Measurements from ENCODE around the gene ZNF350. TPM values are rescaled to one million over a fixed set of nuclear protein-coding genes. Genes with fewer than 3 reads are reported as not detected.
A peak's percentile ranks its signal among the peaks of the same experiment; 100 is the strongest.
"Not testable (repeated sequence)": the region's sequence is repeated elsewhere in the genome, so short reads cannot be mapped to it uniquely, and the experiment has no call there.

Gene ZNF350
- total RNA-seq, 1 donor from 2014 or later = 8.5 TPM

DNA sequence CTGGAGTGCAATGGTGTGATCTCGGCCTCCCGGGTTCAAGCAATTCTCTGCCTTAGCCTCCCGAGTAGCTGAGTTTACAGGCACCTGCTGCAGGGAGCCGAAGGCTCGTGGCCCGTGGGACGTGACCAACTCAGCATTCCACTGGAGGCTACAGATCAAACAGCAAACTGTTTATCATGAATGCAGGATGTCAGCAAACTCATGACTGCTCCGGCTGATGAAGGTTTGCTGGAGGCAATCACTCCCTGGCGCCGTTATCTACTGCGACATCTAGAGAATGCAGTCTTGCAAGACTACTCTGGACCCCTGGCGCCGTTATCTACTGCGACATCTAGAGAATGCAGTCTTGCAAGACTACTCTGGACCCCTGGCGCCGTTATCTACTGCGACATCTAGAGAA is 10.9 kb downstream of the ZNF350 start:
- DNase-seq (ENCODE audit: low read depth, low spot score) = not testable (repeated sequence)

DNA sequence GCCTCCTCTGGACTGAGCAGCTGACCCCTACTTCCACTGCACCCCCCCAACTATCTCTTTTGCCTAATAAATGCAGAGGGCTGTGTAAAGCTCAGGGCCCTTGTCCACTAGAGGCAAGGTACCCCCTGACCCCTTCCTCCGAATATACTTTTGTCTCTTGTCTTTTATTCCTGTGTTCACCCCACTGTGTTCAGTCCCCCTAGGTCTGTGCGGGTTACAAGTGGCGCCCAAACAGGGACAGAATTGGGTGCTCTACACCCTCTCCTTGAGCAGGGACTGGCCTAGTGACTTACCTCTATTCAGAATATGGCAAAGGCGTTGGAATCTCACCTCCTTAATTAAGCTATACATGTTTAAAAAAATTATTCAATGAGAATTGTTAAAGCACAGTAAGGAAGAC is 15.0 kb downstream of the ZNF350 start:
- no peak for DNase-seq (ENCODE audit: low read depth, low spot score)

DNA sequence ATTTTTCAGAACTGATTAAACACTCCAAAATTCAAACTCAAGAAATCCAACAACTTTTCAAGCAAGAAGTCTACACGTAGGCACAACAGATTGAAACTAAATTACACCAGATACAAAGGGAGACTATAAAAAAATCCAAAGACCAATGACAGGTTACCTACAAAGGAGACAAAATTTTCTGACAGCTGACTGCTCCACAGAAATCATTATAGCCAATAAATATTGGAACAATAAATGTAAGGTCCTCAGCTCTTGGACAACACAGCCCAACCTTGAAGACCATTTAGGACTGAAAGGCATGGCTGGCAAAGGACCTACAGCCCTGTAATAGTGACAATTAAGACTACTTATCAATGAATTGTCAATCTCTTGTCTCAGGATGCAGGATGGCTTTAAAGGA is 15.9 kb downstream of the ZNF350 start:
- no peak for DNase-seq (ENCODE audit: low read depth, low spot score)

DNA sequence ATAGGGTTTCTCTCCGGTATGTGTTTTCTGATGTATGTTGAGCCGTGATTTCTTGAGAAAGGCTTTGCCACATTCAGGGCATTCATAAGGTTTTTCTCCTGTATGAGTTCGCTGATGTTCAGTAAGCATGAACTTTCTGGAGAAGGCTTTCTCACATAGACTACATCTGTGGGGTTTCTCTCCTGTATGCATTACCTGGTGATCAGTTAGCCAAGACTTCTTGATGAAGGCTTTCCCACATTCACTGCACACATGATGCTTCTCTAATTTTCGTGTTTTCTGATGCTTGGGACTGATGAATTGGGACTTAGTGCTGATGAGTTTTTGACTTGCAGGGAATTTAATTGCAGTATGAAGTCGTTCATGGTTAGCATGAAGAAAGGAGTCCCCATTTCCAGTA is 21.1 kb downstream of the ZNF350 start:
- no peak for DNase-seq (ENCODE audit: low read depth, low spot score)

DNA sequence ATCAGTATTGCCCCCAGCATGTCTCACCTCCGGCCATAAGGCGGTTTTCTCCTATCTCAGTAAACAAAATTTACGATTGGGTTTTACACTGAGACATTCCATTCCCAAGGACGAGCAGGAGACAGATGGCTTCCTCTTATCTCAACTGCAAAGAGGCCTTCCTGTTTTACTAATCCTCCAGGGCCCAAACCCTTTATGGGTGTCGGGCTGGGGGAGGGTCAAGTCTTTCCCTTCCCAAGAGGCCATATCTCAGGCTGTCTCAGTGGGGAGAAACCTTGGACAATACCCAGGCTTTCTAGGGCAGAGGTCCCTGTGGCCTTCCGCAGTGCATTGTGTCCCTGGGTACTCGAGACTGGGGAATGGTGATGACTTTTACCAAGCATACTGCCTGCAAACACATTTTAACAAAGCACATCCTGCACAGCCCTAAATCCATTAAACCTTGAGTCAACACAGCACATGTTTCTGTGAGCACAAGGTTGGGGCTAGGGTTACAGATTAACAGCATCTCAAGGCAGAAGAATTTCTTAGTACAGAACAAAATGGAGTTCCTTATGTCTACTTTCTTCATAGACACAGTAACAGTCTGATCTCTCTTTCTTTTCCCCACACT is 25.9 kb downstream of the ZNF350 start:
- DNase-seq (ENCODE audit: low read depth, low spot score) = not testable (repeated sequence)

DNA sequence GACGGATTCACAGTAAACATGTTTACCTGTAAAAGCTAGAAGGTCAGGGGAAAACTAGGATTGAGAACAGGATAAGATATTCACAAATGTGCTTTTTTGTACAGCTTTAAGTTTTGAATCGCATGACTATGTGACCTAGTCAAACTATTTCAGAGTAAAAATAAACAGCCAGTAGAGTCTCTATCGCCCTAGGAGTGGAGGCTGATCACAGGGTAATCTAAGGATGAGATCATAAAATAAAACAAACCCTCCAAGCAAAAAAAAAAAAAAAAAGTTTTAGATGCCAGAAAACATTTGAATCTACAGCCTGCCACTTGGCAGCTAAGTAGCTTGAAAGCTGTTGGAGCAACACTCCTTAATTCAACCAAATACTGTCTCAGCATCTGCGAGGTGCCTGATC is 26.8 kb downstream of the ZNF350 start:
- DNase-seq (ENCODE audit: low read depth, low spot score) = no peak

DNA sequence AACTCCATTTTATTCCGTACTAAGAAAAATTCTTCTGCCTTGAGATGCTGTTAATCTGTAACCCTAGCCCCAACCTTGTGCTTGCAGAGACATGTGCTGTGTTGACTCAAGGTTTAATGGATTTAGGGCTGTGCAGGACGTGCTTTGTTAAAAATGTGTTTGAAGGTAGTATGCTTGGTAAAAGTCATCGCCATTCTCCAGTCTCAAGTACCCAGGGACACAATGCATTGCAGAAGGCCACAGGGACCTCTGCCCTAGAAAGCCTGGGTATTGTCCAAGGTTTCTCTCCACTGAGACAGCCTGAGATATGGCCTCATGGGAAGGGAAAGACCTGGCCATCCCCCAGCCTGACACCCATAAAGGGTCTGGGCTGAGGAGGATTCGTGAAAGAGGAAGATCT is 28.8 kb downstream of the ZNF350 start:
- not testable (repeated sequence) for DNase-seq (ENCODE audit: low read depth, low spot score)

DNA sequence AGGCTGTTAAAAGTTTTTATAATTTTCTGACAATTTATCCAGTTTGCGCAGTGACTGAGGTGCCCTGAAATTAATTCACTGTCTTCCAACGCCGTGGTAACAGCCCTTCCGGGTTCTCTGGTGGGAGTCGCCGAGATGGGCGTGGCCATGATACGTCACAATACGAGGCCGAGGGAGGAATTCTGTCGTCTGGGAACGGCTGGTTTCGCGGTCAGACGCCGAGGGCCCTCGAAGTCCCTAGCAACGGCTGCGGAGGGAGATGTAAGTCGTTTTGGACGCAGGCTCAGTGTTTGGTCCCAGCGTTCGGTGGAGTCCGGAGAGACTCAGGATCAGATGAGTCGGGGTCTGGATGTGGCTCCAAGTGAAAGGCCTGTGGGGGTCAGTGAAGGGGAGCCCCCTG is 37.7 kb downstream of the ZNF350 start:
- no peak for DNase-seq (ENCODE audit: low read depth, low spot score)

DNA sequence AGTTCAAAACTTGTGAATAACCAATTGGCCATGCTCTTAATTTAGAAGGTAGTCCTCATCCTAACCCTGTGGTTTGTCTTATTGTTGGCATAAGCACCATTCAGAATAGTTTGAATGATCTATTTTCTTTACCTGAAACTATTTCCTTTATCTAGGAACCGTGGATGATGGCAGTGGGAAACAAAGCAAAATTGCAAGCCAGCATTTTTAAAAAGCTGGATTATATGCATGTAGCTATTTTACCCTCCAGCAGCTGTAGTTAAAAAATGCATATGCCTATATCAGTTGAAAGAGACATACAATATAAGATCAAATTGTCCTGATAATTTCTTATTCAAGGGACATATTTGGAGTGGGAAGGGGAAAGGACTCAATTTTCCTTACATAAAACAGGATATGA is 40.0 kb downstream of the ZNF350 start:
- DNase-seq (ENCODE audit: low read depth, low spot score) = no peak

DNA sequence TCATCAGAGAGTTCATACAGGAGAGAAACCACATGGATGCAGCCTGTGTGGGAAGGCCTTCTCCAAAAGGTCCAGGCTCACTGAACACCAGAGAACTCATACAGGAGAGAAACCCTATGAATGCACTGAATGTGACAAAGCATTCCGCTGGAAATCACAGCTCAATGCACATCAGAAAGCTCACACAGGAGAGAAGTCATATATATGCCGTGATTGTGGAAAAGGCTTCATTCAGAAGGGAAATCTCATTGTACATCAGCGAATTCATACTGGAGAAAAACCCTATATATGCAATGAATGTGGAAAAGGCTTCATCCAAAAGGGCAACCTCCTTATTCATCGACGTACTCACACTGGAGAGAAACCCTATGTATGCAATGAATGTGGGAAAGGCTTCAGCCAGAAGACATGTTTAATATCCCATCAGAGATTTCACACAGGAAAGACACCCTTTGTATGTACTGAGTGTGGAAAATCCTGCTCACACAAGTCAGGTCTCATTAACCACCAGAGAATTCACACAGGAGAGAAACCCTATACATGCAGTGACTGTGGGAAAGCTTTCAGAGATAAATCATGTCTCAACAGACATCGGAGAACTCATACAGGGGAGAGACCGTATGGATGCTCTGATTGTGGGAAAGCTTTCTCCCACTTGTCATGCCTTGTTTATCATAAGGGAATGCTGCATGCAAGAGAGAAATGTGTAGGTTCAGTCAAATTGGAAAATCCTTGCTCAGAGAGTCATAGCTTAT is 41.7 kb downstream of the ZNF350 start:
- DNase-seq (ENCODE audit: low read depth, low spot score) = no peak

DNA sequence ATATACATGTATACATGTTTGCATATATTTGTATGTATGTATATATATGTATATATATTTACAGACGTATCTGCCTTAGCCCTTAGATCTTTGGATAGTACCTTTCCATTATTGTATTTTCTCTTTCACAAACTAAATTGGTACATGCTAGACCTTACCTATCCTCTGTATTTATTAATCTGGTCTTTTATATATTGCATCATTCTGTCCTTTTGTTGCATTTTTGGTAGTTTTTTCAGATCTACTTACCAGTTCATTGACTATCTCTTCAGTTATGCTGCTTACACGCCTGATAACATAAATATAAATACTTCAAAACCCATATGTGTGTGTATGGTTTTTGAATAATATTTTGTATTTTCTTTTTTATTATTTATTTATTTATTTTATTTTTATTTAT is 47.7 kb downstream of the ZNF350 start:
- no peak for DNase-seq (ENCODE audit: low read depth, low spot score)

DNA sequence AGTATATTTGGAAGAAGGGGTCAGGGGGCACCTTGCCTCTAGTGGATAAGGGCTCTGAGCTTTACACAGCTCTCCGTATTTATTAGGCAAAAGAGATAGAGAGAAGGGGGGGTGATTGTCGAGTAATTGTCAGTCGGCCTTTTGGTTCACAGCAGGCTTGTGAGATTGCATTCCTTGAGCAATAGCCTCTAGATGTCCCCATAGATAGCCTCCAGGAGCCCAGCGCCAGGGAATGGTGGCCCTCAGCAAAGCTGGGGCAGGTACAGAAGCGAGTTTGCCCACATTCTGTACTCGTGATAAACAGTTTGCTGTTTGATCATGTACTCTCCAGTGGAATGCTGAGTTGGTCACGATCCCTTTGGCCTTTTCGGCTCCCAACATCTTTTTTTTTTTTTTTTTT is 54.7 kb downstream of the ZNF350 start:
- no peak for DNase-seq (ENCODE audit: low read depth, low spot score)

DNA sequence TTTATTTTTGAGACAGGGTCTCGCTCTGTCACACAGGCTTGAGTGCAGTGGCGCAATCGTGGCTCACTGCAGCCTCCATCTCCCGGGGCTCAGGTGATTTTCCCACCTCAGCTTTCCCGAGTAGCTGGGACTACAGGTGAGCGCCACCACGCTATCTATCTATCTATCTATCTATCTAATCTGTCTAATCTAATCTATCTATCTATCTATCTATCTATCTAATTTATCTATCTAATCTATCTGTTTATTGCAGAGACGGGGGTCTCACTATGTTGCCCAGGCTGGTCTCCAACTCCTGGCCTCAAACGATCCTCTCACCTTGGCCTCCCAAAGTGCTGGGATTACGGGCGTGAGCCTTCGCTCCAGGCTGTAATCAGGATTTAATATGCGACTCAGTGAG is 58.8 kb downstream of the ZNF350 start:
- no peak for DNase-seq (ENCODE audit: low read depth, low spot score)

DNA sequence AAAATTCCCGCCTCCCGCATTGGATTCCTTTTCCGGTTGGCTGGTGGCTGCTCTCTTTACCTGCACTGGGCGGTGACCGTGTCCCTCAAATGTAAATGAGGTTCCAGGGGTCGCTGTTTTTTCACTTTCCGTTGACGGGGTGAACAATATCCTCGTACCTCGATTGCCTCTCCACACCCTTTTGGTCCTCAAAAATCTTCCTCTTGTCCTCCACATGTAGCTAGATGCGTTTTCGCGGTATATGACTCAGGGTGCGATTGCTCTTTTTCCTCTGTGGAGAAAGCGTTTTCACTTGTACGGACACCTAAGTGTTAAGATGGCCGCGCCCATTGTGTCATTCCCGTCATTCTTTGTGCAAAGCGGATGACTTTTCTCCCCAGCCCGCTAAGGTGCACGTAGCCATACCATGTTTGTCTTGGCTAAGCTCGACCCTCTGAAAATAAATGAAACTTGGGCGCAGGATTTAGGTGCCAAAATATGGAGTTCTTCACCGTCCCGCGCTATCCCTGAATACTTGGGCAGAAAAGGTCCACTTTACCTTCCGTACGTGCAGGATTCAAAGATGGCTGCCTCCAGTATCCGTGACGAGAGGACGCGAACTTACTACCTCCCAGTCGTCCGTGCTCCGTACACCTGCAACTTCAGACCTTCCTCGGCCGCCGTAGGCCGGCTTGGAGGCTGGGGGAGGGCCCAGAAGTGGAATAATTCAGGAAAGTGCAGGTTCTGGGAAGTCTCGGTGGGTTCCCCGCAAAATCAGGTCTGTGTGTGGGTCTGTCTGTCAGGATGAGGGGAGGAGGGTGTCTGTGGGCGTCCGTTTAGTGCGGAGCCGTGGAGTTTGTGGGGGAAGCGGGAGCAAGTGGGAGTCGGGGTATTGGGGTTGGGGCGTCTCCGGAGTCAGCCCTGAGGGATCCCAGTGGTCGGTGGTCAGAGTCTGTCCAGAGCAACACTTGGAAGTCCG is 59.6 kb downstream of the ZNF350 start, which contains the start of gene ZNF613:
Gene ZNF613, plus strand, starts transcription at position 689 of the 958 bp plus-strand sequence. CDS start 8,749 bp downstream, outside the sequence.
- DNase-seq (ENCODE audit: low read depth, low spot score) = peak; percentile 88

DNA sequence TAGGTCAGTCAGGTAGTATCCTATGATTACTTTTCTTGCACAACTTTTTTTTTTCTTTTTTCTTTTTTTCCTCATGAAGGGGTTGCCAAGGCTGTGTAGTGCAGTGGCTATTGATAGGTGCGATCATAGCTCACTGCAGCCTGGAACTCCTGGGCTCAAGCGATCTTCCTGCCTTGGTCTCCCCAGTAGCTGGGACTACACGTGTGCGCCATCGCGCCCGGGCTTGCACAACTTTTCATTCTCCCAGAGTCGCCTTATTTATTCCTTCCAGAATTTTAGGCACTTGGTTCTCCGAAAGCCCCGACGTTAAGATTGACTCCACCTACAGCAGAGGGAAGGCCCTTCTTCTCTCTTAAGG is 60.2 kb downstream of the ZNF350 start:
- no peak for DNase-seq (ENCODE audit: low read depth, low spot score)

DNA sequence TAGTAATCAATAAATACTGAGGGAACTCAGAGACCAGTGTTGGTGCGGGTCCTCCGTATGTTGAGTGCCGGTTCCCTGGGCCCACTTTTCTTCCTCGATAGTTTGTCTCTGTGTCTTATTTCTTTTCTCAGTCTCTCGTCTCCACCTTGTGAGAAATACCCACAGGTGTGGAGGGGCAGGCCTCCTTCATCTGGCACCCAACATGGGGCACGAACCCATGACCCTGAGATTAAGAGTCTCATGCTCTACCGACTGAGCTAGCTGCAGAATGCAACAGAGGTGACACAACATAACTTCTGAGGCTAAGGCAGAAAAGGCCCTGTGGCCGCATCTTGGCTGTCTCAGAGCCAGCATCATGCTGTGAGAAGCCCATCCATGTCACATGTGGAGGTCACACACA is 64.7 kb downstream of the ZNF350 start:
- DNase-seq (ENCODE audit: low read depth, low spot score) = no peak

DNA sequence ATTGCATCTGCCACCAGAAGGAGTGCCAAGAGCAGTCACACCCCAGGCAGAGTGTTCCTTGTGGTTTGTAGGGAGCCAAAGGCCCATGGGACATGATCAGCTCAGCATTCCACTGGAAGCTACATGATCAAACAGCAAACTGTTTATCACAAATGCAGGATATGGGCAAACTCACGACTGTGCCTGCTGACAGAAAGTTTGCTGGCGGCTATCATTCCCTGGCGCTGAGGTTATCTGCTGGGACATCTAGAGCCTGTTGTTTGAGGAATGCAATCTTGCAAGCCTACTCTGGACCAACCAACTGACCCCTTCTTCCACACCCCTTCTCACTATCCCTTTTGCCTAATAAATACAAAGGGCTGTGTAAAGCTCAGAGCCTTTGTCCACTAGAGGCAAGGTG is 67.0 kb downstream of the ZNF350 start:
- no peak for DNase-seq (ENCODE audit: low read depth, low spot score)

DNA sequence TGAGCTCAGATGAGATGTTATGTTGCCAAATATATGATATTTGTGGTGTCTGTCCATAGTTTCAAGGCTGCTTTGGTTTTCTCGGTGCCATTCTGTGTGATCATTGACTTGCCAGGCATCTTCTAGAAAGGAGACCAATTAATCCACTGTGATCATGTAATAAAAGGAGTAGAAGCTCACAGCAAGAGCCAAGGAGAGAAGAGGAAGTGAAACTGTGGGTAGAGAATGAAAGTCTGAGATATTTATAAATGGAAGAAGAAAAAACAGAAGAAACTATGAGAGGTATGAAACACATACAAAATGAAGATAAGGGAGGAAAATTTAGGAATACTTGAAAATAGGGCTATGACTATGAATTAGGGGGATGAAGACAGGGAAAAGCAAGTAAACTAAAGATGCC is 70.5 kb downstream of the ZNF350 start:
- no peak for DNase-seq (ENCODE audit: low read depth, low spot score)

DNA sequence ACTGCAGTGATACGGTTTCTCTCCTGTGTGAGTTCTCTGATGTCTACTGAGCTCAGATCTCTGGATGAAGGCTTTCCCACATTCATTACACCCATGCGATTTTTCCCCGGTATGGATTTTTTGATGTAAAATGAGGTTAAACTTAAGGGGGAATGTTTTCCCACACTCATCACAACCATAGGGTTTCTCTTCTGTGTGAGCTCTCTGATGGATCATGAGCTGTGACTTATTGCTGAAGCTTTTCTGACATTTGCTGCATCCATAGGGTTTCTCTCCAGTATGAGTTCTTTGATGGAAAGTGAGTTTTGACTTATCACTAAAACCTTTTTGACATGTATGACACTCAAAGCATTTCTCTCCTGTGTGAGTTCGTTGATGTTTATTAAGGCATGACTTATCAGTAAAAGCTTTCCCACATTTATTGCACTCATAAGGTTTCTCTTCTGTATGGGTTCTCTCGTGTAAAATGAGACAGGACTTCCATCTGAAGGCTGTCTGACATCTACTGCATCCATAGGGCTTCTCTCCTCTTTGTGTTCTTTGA is 71.2 kb downstream of the ZNF350 start:
- no peak for DNase-seq (ENCODE audit: low read depth, low spot score)
